HG02973 (cell line): ENCODE data around the gene ITPR2.
A peak's percentile ranks its signal among the peaks of the same experiment; 100 is the strongest.
"Not testable (repeated sequence)": the region's sequence is repeated elsewhere in the genome, so short reads cannot be mapped to it uniquely, and the experiment has no call there.

ENCODE experiments used
- ATAC-seq: cut with Tn5 transposase; IDR thresholded peaks from one replicate; pipeline ENCODE4 v1.9.1; 2021; ENCODE audit warnings: moderate library complexity; ENCODE audit not compliant: unreplicated experiment

ITPR2 gene

DNA sequence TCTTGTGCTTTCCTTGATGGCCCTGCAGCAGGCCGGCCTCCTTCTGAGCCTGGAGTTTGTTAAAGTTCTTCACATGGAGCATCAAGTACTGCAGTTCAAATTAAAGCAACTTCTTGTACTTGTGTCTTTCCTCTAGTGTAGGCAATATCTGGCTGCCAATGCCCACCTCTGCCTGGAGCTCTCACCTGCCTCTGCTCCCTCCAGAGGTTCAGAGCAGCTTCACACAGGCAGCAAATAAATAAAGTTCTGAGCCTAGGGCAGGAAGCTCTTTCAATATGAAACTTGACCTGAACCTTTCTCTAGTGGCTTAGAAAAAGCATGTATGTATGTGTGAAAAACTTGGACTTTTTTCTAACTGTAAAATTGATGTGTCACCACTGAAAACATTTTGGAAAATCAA lies 65.9 kb downstream of the ITPR2 start:
- no peak for ATAC-seq

DNA sequence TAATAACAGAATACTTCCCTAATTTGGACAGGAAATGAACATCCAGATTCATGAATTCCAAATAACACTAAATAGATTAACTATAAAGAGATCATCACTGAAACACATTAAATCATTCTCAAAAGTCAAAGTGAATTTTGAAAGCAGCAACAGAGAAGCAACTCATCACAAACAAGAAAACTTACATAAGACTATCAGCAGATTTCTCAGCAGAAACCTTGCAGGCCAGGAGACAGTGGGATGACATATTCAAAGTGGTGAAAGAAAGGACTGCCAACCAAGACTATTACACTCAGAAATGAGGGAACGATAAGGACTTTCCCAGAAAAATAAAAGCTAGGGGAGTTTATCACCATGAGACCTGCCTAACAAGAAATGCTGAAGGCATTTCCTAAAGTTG lies 70.8 kb downstream of the ITPR2 start:
- ATAC-seq: no peak

DNA sequence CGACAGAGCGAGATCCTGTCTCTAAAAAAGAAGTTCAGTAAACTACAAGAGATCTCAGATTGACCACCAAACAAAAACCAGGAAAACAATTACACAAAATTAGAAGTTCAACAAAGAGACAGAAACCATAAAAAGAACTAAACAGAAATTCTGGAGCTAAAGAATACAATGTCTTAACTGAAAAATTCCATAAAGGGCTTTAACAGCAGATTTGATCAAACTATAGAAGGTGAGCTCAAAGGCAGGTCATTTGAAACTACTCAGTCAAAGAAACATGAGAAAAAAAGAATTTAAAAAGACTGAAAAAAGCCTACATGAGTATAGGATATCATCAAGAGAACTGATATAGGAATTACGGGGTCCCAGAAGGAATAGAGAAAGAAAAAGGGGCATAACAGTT lies 71.2 kb downstream of the ITPR2 start:
- no peak for ATAC-seq

DNA sequence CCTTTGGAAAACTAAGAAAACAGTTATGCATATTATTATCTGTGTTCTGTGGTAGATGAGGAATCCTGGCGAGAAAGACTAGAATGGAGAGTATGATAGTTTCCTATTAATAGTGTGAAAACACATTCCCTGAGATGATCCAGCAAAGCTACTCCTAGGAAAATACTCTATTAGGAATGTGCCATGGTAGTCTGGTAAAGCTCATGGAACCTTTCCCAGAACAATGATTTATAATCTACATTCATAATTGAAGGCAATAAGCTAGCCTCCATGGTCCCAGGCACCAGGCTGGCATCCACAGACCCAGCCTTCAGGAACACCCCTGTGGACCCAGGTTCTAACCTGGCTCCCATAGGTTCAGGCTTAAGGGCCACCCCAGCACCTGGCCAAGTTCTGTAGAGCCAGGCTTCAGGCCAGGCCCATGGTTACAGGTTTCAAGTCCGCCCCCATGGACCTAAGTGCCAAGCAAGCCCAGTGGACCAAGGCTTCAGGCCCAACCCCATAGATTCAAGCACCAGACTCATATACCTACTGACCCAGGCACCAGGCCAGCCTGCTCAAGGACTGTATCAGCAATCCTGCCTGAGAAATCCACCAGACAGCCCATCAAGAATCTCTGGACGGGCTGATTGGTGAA lies 72.2 kb downstream of the ITPR2 start:
- no peak for ATAC-seq

DNA sequence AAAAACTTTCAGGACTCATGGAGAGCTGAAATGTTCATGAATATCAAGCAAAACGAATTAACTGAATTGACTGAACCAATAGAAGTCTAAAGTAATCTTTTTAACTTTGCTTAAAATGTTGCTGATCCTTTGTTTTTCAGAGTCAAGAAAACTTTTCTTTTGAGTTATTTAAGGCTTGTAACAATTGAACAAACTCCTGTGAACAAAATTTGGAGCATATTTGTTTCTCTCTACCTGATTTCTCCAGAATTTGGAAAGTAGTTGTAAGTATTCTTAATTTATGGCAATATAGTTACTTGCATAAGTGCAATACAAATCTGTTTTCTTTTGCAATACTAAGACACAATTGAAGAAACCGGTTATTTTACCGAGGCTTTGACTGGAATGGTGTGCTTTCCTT lies 77.6 kb downstream of the ITPR2 start:
- ATAC-seq: not testable (repeated sequence)

DNA sequence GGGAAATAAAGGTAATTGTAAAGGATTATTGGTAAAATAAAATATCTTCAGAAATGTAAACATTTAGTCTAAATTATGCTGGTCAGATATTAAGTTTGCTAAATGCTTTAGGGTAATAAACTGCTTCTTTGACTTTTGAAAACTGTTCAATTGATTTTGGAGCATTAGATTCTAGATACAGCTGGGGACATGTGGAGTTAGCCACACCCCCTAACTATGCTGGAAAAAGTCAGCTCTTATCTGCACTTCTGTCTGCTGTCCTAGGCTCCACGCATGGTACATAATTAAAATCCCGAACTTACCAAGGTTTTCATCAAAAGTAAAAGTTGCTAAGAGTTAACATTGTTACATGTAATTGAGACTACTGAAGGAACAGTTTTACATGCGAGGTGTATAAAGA lies 78.8 kb downstream of the ITPR2 start:
- no peak for ATAC-seq

DNA sequence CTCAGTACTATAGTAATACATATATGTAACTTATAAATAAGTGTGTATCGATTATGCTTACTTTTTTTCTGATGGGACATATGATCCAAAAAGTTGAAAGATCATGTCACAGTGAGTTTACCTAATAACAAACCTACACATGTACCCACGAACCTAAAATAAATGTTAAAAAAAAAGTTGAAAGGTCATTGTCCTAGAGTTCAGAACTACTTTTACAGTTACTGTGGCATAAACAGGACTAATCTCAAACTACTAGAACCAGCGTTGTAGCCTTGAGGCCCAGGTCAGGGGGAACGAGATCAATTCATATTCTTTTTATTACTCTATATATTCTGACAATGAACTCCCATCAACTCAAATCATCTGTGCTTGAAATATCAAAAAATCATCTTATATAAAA lies 81.8 kb downstream of the ITPR2 start:
- ATAC-seq: no peak

DNA sequence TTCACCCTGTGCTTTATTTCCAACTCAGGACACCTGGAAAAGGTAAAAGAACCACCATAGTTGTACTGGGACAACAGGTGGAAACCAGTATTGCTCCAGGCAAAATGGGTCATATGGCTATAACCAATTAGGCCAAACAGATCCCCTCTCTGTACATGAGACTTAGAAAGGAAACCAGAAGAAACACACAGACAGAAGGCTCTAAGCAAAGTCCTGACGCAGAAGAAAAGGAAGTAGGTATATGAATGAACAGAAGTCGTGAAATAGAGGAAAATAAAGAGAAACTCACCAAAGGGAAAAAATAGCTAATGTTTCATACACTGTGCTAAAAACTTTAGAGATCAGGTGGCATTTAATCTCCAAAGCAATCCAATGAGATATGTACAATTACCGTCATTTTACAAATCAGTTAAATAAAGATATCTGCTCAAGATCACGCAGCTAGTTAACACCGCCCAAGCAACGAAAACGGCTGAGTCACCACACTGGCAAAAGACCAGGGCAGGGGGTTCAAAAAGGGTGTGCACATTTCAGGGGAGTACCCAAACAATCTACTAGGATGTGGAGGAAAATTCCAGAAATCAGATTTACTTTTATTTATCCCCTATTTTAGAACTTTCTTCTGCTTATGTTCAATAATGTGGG lies 82.3 kb downstream of the ITPR2 start:
- ATAC-seq: peak; percentile 36

DNA sequence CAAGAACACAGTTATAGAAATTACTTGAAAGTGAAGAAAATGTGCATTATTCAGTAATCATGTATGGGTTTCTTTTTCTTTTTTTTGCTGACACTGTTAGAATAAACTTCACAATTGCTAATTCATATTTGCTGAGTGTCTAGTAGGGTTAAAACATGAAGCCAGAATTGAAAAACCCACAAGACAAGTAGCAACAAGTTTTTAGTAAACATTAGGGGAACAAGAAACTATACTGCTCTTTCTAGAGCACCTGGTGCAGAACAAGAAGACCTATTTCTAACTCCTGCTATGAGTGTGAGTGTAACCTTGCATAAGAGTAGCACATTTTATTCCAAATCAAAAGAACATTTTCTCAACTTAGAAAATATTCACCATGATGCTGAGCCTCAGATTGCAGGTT lies 83.2 kb downstream of the ITPR2 start:
- peak; percentile 85 for ATAC-seq

DNA sequence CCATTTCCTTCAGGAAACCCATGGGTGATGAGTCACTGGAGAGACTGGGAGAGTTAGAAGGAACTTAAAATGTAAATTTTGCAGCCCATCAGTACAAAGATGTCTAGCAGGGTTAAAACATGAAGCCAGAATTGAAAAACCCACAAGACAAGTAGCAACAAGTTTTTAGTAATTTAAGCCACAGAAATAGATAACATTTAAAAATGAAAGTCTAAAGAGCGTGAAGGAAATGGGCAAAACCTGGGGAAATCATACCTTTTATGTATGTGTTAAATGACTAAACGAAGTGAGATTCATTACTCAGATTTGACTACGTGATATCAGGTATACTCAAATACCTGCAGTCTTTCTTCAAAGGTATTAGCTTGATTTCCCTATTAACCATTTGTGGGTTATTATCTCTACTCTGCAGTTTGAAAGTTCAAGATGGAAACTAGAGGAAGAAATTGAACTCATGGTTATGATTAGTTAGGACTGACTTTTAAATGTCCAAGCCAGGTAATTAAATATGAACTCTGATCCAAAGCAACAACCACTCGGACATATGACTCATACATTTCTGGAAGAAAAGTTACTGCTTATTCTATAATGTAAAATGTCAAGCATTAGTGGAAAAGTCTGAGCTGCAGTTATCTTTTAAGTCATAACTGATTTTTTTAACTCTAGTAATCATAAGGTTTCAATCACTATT lies 84.1 kb downstream of the ITPR2 start:
- peak; percentile 41 for ATAC-seq

DNA sequence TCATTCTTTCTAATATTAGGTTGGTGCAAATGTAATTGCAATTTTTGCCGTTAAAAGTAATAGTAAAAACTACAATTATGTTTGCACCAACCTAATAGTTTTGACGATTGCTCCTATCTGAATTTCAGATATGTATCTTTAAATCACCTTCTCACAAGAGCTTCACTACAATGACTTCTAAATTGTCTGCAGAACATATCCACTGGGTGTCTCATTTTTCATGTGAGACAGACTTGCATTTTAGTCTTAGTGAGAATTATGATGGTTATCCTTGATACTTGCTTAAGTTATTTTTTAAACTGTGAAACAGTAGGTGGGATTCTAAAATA lies 84.6 kb downstream of the ITPR2 start:
- peak; percentile 7 for ATAC-seq

DNA sequence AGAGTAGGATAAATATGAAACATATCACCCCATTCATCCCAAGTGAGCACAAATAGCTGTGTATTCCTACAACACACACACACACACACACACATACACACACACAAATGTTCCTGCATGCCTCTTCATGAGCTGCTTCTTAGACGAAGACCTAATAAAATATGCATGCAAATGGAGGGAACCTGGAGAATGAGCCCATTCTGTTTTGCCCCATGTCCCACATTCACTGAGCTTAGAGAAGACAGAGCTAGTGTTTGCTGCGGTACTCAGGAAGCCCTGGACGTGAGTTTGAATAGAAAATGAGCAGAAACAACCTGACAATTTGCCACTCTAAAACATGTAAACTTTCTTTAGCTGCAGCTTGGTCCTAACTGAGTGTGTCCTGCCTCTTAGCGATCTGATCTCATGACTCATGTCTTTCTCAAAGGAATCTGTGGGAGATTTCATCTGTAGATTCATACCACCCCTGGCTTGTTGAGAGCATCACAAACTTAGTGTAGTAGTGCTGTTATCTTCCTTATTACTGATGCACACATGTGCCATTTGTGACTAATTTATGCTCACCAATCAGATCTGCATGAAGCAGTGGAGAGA lies 86.8 kb downstream of the ITPR2 start:
- ATAC-seq: no peak

DNA sequence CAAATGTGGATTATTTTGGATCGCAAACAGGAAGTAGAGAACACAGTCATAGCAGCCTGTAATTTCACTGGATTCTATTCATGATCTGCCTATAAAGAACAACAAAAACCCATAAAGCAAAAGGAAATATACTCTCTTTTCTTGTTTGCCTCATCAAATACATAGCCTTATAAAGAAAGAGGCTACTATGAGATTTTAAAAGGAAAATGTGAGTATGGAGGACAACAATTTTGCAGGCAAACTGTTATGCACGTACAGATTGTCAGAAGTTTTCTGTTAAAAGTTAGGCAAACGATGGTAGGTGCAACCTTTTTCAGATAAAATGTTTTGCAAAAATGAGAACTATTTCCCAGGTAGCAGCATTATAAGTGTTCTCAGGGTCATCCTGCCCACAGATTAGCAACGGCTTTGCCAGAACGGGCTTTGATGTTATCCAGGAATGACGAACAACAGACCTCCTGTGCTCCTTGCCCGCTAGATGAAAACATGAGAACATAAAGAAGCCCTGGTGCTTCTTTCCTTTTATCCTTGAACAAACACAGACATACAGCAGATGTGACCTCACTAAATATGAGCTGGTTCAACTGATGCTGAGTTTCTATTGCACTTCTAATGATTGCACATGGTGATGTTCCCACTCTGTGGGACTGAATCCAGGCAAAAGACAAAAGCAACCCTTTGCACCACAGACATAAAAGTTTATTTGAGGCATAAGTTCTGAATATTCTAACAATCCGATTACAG lies 88.1 kb downstream of the ITPR2 start:
- ATAC-seq: no peak

DNA sequence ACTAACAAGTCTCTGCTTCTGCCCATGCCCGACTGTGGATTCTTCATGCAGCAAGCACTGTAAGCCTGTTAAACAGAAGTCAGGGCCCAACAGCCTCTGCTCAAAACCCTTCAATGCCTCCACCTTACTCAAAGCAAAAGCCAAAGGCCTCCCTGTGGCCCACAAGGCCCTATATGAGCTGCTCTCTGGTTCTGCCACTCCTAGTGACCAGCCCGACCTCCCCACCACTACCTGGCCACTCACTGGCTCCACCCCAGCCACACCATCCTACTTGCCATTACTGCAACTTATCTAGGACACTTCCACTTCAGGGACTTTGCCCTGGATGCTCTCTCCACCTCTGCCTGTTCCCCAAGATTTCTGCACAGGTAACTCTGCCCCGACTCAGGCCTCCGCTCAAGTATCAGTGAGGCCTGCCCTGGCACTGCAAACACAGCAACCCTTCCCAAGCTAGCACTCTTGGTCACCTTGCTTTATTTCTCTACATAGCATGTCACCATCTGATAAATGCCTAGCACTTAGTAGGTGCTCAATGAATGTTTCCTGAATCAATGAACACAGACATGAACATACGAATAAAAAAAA lies 88.9 kb downstream of the ITPR2 start:
- no peak for ATAC-seq

DNA sequence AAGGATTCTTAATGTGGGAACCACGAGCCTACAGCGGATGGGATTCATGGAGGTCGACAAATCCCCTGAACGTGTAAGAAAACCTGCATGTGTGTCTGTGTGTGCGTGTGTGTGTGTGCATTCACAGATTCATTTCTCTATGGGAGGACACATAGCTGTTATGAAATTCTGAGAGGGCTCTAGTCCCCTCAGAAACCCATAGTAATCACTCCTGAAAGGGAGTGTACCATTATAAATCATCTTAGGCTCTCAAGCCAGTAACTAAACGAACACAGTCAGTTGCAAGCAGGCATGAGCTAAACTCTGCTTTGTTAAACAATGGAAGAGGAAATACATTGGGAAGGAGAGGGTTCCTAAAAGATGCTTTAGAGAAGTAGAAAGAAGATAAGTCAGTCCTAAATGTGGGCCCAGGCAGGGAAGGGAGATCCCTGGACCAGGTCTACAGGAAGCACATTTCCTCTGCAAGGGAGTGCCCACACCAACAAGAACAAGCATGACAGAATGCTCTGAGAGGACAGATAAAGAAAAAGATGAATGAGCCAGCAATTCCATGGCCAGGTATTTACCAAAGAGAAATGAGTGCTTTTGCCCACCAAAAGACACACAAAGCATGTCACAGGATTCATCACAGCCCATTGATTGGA lies 91.3 kb downstream of the ITPR2 start:
- ATAC-seq: no peak

DNA sequence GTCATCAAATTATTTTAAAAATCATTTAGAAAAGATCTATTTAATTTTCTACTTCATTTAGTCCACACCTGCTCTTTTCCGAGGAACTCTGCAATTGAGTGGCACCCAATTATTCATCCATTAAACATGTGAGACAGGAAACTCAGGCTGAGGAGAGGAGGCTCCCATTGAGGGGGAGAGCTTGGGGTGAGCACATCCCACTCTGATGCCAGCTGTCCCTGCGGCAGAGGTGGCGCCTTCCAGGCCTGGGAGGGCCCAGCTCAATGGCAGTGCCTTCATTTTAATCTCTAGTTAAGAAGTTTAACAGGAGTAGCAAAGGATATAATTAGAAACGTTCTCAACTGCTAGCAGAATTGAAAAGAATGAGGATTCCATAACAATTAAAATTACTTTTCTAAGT lies 92.0 kb downstream of the ITPR2 start:
- ATAC-seq: no peak

DNA sequence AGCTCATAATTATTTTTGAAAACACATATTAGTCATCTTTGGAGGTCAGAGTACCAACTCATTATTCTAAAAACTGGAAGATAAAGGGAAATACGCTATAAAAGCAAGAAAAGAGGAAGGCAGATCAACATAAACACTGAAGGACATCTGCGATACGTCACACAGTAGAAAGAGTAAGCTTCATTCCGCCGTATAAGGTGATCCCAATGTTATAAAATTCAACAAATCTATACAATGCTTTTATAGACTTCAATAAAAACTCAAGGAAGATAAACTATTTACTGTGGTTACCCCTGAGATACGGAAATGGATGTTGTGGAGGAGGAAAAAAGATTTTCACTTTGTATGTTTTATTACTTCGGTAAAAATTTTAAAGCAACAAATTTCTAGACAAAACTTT lies 92.6 kb downstream of the ITPR2 start:
- ATAC-seq: no peak

DNA sequence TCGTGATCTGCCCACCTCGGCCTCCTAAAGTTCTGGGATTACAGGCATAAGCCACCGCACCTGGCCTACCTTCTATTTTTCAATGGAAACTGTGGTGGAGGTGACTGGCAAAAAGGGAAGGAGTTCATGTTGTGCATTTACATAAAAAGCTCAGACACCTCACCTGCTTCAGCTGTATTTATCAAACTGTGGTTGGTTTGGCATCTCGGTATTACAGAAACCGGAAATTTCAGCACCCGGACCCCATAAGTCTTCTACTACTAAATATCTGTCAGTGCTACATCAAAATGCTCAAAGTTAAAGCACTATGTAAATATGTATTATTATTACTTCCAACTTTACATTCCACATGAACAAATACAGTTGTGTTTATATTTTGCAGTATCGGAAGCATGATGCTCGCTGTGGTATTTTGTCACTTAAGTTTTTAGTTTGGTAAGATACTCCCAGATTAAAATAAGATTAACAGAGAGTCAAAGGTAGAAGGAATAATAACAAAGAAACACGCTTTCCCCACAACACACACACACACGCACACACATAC lies 95.4 kb downstream of the ITPR2 start:
- ATAC-seq: no peak

DNA sequence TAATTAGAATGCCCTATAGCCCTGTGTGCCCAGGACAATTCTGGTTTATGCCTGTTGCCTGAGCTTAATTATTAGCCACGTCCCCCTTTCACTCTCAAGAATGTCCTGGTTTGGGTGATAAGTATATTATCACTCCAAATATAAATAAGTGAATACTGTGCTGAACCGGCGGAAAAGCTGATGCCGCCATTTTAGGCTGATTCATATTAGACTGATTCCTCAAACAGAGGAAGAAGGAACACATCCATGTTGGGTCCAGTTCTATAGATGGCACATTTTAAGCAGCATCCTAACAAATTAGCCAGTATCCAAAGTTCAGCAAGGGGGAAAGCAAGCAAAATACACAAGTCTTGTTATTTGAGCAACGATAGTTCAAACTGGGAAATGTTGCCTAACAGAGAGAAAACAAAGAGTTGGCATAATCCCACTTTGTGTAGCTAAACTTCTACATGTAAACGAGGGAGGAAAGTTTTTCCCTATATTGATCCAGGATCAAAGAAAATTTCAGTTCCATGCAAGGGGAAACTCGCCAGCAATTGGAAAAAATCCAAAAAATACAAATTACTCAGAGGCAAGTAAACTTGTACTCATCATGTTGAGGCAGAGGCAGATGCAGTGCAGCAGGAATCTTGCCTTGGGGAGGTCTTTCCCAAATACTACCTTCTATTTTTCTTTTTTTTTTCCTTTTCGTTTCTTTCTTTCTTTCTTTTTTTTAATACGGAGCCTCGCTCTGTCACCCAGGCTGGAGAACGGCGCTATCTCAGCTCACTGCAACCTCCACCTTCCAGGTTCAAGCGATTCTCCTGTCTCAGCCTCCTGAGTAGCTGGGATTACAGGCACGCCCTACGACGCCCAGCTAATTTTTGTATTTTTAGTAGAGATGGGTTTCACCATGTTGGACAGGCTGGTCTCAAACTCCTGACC lies 96.2 kb downstream of the ITPR2 start:
- no peak for ATAC-seq
